ENCODE measurements around the gene IL27RA.

DNA sequence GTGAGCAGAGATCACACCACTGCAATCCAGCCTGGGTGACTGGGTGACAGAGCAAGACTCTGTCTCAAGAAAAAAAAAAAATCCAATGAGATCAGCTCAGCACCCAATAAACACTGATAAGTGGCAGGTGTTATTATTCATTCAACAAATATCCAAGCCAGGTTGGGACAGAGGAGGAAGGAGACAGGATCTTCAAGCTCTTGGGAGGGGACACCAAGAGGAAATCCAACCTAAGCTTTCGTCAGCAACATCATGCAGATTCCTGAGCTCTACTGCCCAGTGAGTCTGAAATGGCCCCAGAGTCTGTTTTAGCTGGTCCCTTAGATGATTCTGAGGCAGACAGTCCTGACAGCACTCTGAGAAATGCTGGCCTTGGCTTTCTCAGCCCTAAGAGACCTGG is 33.1 kb upstream of the IL27RA start:
- TF ChIP-seq, protein P1, sequence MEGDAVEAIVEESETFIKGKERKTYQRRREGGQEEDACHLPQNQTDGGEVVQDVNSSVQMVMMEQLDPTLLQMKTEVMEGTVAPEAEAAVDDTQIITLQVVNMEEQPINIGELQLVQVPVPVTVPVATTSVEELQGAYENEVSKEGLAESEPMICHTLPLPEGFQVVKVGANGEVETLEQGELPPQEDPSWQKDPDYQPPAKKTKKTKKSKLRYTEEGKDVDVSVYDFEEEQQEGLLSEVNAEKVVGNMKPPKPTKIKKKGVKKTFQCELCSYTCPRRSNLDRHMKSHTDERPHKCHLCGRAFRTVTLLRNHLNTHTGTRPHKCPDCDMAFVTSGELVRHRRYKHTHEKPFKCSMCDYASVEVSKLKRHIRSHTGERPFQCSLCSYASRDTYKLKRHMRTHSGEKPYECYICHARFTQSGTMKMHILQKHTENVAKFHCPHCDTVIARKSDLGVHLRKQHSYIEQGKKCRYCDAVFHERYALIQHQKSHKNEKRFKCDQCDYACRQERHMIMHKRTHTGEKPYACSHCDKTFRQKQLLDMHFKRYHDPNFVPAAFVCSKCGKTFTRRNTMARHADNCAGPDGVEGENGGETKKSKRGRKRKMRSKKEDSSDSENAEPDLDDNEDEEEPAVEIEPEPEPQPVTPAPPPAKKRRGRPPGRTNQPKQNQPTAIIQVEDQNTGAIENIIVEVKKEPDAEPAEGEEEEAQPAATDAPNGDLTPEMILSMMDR (IDR thresholded peaks at IDR 0.05): no peak
- no peak for TF ChIP-seq POLR2AphosphoS5 (IDR thresholded peaks at IDR 0.05; ENCODE audit: low read depth, low read length)

All from Panc1 (cell line).